T follicular helper cell (primary cell): ENCODE results near the gene CCDC61.

Experiments
- DNase-seq: peaks from one replicate; pipeline ENCODE4 v3.0.0-alpha.2; 2020; ENCODE audit warnings: low read depth

Gene CCDC61

DNA sequence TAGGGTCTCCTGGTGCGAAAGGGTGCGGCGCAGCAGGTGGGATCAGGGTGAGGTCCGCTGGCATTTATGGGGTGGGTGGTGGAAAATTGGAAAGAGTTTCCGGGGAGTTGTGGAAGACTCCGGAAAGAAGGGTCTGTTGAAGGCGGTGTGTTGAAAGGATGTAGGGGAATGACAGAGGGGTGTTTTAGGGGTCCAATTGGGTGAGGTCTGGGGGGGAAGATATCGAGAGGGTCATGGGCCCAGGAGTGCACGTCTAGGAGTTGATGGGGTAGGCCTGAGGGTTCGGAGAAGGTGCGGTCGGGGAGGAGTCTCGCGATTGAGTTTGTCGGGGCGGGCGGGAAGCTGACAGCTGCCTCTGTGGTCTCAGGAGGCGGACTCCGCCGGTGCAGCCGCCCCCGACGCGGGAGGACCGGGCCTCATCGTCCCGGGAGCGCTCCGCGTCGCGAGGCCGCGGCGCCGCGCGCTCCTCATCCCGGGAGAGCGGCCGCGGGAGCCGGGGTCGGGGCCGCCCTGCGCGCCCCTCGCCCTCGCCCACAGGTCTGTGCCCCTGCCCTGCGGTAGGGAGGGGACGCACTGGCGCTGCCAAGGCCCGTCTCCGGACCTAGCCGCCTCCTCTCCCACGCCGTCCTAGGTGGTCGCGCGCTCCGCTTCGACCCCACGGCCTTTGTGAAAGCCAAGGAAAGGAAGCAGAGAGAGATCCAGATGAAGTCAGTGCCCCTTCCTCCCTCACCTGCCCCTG is 20.6 kb downstream of the CCDC61 start:
- DNase-seq = peak; percentile 21

GRCh38 chr19:46016426-46017094 is 21.3 kb downstream of the CCDC61 start:
- DNase-seq = peak; percentile 73

- DNase-seq = no peak
These were observed 21.8 kb downstream of the CCDC61 start for GRCh38 chr19:46017095-46017429.

DNA sequence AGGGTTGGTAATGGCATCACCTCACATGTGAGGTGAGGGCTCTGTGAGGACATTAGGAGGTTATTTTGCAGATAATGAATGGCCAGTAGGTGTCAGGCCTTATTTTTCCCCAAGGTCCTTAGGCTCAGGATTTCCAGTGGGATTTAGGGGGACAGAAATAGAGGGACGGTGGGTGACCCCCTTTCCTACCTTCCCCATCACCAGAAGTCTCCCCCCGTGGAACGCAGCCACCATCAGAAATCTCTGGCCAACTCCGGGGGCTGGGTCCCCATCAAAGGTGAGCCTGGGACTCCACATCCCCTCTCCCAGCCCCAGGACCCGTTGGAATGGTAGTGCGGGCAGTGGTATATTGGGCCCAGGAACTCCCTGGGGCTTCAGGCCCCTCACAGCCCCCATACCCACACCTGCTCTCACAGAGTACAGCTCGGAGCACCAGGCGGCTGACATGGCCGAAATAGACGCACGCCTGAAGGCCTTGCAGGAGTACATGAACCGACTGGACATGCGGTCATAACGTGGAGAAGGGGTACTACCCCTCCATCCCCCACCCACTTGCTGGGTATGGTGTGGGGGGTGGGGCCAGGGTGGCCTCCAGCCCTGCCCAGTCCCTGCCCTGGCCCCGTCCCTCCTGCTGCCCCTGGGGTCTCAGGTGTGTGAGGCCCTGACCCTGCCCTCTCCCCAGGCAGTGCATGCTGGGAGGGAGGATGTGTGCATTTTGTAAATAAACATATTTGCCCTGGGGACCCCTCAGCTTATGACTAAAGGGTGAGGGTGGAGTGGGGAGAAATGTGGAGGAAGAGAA is 22.8 kb downstream of the CCDC61 start:
- no peak for DNase-seq

GRCh38 chr19:46018729-46019251 is 23.5 kb downstream of the CCDC61 start:
- DNase-seq = no peak

DNA sequence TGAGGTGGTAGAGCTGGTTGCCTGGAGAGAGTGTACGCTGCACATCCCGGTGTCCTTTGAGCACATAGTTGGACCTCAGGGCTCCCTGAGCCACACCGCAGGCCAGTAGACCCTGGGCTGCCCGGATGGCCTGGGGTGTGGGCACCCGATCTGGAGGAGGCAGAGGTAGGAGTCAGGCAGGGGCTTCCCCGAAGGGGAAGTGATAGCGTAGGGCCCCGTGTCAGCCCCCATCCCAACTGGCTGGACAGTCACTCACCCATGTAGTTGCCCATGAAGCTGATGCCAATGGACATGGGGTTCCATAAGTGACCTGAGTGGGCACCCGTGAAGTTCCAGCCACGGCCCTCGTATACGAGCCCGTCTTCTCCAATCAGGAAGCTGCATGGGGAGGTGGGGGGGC is 24.0 kb downstream of the CCDC61 start:
- no peak for DNase-seq

DNA sequence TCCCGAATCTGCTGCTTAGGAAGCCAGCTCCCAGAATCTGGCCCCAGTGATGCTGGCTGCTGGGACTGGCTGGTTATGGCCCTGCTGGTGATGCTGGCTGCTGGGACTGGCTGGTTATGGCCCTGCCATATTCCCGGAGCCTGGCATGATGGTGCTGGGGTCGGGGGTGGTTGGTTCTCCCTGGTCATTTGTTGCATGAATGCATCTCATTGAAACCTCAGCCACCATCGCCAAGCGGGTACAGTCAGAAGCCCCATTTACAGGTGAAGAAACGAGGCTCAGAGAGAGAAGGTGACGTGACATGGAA is 25.5 kb downstream of the CCDC61 start:
- no peak for DNase-seq

DNA sequence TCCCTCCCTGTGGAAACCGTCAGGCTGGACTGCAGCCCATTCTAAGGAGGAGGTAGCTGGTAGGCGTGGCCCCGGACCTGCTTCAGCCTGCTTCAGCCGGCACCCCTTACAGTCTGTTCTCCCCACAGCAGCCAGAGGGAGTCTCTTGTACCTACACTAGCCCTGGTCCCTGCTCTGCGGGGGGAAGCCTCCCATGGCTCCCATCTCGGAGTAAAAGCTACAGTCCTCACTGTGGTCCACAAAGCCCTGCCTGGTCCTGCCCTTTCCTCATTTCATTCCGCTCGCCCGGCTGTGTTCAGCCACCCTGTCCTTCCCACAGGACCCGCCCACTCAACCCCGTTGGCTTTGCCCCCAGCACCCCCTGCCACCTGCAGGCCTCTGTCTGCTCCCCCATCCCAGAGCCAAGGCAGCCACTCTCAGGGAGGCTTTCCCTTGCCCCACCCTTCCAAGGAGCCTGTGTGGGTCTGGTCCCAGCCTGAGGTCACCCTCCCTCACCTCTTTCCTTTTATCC is 26.3 kb downstream of the CCDC61 start:
- DNase-seq = no peak

- no peak for DNase-seq
These were observed 26.8 kb downstream of the CCDC61 start for GRCh38 chr19:46022061-46022430.

DNA sequence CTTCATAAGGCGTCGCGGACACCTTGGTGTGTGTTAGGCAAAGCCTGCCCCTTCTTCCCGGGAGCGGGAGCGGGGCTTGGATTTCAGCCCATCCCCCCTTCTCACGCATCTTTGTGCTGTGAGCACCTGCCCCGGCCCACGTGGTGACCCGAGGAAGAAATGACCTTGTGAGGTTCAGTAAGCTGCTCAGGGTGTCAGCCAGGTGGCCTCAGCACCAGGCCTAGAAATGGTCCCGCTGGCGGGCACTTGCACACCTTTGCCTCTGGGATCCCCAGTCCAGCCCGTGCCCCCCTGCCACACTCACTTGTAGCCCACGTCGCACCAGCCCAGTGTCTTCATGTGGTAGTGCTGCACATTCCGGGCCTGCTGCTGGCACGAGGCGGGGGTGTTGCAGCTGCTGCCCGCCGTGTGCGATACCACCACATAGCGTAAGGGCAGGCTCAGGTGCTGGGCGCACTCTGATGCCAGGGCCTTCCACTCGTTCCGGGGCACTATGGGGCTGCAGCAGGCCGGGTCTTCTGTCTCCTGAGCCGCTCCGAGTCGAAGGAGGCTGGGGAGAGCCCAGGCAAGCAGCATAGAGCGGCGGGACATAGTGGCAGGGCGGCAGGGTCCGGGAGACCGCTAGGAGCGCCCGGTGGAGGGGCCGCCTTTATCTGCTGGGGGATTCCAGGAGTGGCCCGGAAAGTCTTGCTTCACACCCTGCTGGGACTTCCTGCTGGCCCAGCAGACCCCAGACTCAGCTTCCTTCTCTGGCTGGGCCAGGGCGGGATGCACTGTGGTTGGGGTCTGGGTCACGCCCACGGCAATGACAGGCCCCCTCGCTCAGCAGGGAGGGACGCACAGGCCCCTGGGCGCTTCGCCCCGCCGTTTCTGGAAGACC is 27.4 kb downstream of the CCDC61 start, which contains the start of gene PGLYRP1:
Gene PGLYRP1, minus strand, starts transcription at position 623 of the 880 bp plus-strand sequence. Its CDS starts 32 bp downstream, at position 591.
- DNase-seq = no peak

DNA sequence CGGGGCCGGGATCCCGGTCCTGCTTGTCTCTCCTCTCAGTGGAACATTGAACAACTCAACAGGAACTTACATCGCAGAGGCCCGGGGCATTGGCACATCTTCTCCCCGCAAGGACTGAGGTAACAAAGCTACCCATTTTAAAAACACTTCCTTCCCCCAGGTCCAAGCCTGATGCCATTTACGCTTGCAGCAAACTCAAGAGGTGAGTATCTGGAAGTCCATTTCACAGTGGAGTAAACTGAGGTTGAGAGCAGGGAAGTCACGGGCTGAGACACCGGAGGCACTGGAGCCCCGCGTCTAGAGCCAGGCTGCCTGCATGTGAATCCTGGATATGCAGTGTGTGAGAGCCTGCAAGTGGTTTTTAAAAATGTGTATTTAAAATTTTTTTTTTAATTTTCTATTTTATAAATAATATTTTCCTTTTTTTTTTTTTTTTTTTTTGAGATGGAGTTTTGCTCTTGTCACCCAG is 28.1 kb downstream of the CCDC61 start:
- DNase-seq = no peak

DNA sequence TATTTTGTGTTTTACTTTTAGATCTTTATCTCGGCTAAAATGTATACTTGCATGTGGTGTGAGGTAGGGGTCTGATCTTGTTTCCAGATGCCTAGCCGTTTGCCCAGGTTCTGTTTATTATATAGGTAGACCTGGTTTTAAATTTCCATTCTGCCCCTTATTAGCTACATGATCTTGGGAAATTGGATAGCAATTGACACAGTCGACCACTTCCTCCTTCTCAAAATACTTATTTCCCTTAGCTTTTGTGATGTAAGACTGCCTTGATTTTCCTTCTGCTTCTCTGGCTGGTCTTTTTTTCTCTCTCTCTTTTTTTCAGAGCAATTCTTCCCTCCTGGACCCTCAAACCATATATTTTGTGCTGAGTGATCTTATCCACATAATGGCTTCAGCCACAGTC is 30.6 kb downstream of the CCDC61 start:
- DNase-seq = no peak

DNA sequence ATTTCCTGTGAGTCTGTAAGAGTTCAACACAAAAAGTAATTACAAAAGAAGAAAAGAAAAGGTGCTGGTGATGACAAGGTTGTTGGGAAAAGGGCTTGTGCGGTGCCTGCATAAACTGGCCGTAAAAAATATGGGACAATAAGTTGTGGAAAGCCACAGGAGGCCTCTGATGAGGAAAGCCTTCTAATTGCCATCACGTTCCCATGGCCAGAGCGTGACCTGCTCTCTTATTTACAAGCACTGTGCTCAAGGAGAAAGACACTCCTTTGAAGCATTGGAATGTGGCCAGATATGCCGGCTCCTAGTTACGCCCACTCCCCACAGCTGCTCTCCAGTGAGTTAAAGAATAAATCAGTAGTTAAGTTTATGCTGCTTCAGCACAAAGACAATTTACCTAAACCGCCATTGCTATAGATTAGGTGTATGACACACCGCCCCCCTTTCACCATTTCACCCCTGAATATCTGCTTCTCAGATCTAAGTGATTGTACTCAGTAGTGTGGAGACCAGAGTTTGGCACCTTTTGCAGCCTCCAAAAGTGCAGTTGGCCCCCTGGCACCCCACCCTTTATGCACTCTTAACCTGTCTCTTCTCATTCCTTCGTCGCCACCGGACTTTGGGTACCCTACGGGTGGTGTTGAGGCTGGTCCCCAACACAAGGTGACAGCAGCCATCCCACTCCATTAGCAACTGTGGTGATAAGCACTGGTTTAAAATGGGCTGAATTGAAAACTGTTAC is 35.7 kb downstream of the CCDC61 start:
- DNase-seq = no peak

DNA sequence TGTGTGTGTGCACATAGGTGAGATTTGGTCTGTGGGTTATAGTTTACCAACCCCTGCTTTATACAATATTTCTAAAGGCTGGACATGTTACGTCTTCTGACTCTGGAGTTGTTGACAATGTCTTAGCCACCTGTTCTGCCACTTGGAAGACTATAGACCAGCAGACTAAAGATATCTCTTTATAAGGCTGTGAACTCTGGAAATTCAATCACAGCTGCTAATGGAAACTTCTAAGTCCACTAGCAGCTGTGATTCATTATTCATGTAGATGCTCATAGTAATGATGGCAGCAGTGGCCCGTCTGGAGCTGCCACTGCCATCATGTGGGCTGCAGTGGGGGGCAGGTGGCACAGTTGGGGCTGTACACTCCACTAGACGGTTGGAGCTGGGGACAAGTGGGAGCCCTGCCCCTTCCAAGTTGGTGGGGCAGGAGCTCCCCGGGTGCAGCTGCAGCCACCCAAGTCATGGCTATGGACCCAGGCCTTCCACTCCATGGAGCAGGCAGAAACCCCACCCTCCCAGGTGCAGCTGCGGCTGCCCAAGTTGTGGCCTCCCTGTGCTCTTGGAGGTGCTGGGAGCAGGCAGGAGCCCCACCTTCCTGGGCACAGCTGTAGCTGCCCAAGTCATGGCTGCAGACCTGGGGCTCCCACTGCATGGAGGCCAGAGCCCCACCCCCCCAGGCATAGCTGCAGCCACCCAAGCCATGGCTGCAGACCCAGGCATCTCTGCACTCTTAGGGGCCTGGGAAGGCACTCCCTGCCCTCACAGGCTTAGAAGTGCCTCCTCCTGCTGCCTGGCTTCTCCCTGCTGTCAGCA is 36.7 kb downstream of the CCDC61 start:
- no peak for DNase-seq

GRCh38 chr19:46032597-46033025 is 37.3 kb downstream of the CCDC61 start:
- no peak for DNase-seq

DNA sequence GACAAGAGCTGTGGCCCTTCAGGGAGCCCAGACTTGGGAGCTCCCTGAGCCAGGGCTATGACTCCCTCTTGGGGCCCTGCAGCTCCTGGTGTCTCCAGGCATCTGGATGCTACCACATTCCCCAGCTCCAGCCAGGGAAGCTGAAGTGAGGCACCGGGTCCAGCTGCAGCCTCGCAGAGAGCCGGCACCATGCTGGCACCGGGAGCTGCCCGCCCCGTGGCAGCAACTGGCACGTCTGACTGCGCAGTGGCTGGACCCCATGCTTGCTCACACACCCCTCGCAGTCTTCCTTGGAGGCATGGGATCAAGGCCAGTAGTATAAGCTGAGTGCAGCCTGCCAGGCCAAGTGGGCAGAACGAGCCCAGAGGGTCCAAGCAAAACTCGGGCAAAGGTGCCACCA is 38.1 kb downstream of the CCDC61 start:
- no peak for DNase-seq

GRCh38 chr19:46035546-46035945 is 40.3 kb downstream of the CCDC61 start:
- DNase-seq = no peak

DNA sequence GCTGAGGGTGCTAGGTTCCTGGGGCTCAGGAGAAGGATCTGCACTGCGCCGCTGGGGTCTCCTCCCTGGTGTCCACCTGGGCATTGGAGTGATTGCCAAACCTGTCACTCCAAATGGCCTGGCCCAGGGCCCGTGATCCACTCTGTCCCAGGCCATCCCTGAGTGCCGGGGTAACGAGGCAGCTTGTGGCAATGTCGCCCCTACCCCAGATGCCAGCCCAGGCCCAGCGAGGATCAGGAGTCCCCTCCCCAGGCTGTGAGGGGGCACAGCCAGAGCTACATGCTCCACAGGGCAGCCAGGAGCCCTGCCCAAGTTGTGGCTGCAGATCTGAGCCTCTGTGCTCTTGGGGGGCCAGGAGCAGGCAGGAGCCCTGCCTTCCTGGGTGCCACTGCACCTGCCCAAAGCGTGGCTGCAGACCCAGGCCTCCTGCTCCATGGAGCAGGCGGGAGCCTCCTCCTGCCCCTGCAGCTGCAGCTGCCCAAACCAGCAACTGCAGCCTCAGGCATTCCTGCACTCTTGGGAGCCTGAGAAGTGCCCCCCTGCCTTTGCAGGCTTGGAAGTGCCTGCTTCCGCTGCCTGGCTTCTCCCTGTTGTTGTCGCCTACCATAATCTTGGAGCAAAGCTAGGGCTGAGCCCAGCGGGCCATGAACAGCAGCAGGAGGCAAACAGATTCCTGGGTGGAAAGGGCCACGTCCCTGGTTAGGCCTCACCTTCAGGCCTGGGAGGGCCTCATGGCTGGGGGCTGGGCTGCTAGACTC is 40.9 kb downstream of the CCDC61 start:
- DNase-seq = no peak

- DNase-seq = no peak
These were observed 41.5 kb downstream of the CCDC61 start for GRCh38 chr19:46036744-46037128.
